GM18873 (cell line): ENCODE results near the gene ZBTB16.

Experiments
- ATAC-seq: cut with Tn5 transposase; IDR thresholded peaks from one replicate; pipeline ENCODE4 v1.9.1; 2021; ENCODE audit warnings: mild to moderate bottlenecking, moderate library complexity, moderate number of reproducible peaks; ENCODE audit not compliant: unreplicated experiment, low FRiP score

ZBTB16 gene

GRCh38 chr11:114124601-114125144 lies 65.2 kb downstream of the ZBTB16 start:
- ATAC-seq: no peak

GRCh38 chr11:114125531-114125930 lies 66.0 kb downstream of the ZBTB16 start:
- ATAC-seq: no peak

- ATAC-seq: no peak
These were observed 66.4 kb downstream of the ZBTB16 start for GRCh38 chr11:114125959-114126358.

GRCh38 chr11:114128399-114128798 lies 68.9 kb downstream of the ZBTB16 start:
- no peak for ATAC-seq

GRCh38 chr11:114129142-114129541 lies 69.6 kb downstream of the ZBTB16 start:
- ATAC-seq: no peak

GRCh38 chr11:114129699-114130098 lies 70.2 kb downstream of the ZBTB16 start:
- no peak for ATAC-seq

- ATAC-seq: no peak
These were observed 70.6 kb downstream of the ZBTB16 start for GRCh38 chr11:114130115-114130576.

- no peak for ATAC-seq
These were observed 71.2 kb downstream of the ZBTB16 start for GRCh38 chr11:114130629-114131277.

- ATAC-seq: no peak
These were observed 72.0 kb downstream of the ZBTB16 start for GRCh38 chr11:114131461-114131864.

GRCh38 chr11:114132417-114132816 lies 72.9 kb downstream of the ZBTB16 start:
- ATAC-seq: no peak

GRCh38 chr11:114132944-114133394 lies 73.5 kb downstream of the ZBTB16 start:
- no peak for ATAC-seq

GRCh38 chr11:114133548-114134329 lies 74.2 kb downstream of the ZBTB16 start:
- no peak for ATAC-seq

- no peak for ATAC-seq
These were observed 75.4 kb downstream of the ZBTB16 start for GRCh38 chr11:114134870-114135269.

GRCh38 chr11:114135737-114136151 lies 76.2 kb downstream of the ZBTB16 start:
- no peak for ATAC-seq

- no peak for ATAC-seq
These were observed 77.5 kb downstream of the ZBTB16 start for GRCh38 chr11:114136686-114137640.

GRCh38 chr11:114137838-114138237 lies 78.3 kb downstream of the ZBTB16 start:
- ATAC-seq: no peak

GRCh38 chr11:114138411-114138810 lies 78.9 kb downstream of the ZBTB16 start:
- no peak for ATAC-seq

GRCh38 chr11:114140826-114141225 lies 81.3 kb downstream of the ZBTB16 start:
- no peak for ATAC-seq

GRCh38 chr11:114141863-114142580 lies 82.5 kb downstream of the ZBTB16 start:
- ATAC-seq: no peak

GRCh38 chr11:114142707-114143106 lies 83.2 kb downstream of the ZBTB16 start:
- ATAC-seq: no peak
